GM21737 (cell line): ENCODE data around the gene CNOT6.

Experiments
- ATAC-seq: cut with Tn5 transposase; IDR thresholded peaks from one replicate; pipeline ENCODE4 v1.9.1; 2021; ENCODE audit warnings: mild to moderate bottlenecking, moderate library complexity; ENCODE audit not compliant: unreplicated experiment

The CNOT6 gene

DNA sequence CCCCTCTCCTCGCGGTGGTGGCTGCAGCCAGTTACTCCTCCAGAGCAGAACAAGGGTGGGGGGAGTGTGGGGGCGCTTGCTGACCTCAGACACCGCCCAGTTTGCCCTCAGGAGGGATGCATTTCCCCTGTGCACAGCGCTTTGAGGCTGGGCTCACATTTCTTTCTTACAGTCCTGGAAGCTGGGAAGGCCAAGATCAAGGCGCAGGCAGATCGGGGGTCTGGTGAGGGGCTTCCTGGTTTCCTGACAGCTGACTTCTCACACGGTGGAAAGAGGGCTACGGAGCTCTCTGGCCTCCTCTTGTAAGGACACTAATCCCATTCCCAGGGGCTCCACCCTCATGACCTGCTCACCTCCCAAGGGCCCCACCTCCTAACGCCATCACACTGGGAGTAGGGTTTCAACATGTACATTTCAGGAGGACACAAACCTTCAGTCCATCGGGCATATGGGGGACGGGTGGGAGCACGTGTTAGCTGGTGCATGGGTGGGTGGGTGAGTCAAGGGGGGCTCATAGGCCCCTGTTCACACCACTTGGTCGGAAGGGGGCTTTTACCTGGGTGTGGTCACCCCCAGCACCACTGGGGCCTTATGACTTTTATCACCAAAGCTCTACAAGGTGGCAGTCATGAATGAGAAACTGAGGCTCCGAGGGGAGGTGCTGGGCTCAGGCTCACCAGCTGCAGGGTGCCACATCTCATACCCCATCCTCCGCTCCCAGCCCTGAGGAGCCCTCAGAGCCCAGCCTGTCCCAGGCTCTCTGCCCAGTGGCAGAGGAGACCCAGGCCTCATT, 104.8 kb downstream of the CNOT6 start:
- no peak for ATAC-seq

DNA sequence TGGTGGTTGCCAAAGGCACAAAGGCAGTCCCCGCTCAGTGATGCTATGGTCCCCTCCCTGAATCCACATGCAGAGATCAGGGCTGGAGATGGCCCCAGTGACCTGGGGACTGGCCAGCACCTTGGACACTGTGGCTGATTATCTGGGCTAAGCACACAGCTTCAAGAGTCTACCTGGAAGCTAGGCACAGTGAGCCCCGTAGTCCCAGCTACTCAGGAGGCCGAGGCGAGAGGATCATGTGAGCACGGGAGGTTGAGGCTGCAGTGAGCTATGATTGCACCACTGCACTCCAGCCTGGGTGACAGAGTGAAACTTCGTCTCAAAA, 105.4 kb downstream of the CNOT6 start:
- ATAC-seq: no peak

DNA sequence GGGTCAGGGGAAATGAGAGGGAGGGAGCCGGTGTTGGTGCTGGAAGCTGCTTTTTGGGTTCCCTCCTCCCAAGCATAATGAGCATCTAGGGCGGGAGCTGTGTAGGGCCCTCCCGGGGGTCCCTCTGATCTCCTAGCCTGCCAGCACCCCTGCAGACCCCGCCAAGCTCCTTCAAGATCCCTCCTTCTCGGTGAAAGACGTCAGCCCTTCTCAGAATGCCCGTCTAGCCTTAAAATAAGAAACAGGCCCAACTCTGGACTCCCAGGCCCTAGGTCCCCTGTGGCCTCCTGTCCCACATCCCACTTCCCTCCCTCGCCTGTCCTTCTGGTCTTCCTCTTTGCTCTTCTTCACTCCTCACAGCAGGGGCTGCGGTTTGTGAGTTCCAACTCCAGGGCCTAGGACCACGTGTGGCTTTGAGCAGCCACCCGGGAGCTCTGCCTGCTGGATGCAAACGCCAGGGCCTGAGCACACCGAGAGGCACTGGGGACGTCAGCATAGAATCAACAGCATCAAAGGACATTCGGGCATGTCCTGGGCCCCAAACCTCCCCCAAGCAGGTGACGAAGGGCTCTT, 105.9 kb downstream of the CNOT6 start:
- ATAC-seq: no peak

DNA sequence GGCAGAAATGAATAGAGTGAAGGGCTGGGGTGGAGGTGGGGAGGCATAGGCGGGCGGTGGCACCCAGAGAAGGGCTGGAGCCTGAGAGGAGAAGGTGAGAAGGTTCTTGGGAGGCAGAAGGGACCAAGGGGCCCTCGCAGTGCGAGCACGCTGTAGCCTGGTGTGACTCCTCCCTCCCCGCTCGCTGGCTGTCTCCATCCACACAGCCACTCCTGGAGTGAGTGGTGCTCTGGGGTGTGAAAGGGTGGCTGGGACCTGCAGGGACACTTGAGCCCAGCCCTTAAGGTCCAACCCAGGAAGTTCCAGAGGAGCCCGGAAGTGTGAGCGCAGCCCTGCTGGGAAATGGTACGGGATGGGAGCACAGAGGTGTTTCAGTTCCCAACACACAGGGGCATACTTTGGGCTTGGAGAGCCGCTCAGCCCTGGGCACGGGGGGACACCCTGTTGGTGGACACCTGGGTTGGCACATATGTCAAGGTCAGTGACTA, 106.4 kb downstream of the CNOT6 start:
- ATAC-seq: no peak

DNA sequence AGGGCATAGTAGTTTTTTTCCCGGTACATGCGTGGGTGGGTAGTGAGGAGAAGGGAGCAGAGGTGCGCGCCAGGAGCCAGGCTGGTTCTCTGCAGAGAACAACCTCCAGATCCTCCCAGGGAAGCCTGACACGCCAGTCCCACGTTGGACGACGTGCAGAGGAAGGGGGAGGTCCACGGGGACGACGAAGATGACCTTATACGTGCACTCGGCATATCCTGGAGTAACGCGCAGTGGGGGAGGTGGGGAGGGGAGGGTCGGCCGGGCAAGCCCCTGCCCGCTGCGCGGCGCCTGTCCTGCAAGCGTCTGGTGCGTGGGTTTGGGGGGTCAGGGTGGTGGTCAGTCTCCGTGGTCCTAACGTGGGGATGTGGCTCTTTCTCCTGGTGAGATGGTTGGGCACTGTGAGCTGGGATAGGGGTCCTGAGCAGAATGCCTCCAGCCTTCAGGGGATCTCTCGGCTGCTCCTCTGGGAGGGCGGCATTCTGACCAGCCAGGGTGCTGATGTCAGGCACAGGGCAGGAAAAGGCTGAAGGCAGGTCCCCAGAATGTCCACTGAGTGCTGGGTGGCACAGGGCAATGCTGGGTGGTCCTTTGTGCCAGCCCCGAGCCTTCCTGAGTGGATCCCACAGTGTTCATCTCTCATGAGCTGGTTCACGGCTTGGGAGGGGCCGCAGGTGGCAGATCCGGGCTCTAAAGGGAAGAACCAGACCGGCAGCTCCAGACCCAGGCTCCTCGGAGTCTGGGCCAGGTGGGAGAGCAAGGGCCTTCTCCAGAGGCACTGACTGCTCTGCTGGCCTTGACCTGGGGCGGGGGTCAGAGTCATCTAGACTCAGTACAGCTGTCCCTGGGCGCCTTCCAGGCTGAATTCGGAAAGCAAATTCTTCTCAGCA, 107.7 kb downstream of the CNOT6 start:
- ATAC-seq: no peak

DNA sequence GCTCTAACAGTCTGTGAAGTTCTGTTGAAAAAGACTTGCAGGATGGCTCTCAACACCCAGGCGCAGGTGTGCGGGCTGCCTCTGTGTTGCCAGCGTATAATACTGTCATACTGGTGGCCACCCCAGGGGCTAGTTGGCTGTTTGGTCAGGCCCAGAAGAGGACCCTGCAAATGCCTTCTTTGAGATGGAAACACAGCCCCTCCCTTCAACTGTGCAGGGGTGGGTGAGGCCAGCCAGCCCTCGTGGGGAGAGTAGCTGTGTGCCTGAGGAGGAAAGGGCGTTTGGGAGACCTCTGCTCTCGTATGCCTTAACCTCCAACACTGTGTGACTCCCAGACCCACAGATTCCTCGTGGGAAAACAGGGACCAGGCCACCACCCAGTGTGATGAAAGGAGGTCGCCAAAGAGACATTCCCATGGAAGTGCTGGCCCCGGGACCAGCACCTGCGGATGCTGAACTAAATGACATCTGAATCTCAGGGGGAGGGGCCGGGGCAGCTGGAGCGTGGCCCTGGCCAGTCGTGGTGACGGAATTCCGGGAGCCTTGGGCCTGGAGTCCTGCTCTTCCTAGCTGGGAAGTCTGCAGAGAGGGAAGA, 108.4 kb downstream of the CNOT6 start:
- no peak for ATAC-seq

DNA sequence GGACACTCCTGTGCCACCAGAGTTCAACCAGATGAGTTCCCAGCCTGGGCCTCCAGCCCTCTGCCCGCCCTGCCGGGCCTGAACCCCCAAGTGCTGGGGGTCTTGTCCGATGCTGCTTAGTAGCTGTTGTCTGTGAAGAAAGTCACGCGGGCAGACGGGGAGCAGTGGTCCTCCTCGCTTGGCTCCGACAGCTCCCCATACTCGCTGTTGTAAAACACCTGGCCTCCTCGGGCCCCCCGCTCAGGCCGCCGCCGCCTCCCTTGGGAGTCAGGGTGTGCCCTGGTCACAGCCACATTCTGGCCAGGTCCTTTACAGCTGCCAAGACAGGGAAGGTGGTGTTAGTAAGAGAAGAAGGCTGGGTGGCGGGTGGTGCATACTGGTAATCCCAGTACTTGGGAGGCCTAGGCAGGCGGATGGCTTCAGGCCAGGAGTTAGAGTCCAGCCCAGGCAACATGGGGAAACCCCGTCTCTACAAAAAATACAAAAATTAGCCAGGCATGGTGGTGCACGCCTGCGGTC, 109.0 kb downstream of the CNOT6 start:
- no peak for ATAC-seq

DNA sequence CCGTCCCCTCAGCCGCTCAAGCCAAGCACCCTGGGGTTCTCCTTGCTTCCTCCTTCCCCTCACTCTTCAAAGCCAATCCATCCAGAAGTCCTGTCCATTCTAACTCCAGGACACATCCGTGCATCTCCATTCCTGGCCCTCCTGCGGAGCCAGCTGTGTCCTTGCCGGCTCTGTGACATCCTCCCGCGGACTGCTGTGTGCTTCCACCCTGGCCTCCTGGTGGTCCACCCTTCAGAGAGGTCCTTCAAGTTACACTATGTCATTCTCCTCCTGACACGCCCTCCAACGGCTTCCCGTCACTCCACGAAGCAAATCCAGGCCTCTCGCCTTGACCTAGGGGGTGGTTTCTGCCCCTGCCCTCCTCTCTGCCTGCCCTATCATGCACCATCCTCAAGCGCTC, 110.1 kb downstream of the CNOT6 start:
- no peak for ATAC-seq

DNA sequence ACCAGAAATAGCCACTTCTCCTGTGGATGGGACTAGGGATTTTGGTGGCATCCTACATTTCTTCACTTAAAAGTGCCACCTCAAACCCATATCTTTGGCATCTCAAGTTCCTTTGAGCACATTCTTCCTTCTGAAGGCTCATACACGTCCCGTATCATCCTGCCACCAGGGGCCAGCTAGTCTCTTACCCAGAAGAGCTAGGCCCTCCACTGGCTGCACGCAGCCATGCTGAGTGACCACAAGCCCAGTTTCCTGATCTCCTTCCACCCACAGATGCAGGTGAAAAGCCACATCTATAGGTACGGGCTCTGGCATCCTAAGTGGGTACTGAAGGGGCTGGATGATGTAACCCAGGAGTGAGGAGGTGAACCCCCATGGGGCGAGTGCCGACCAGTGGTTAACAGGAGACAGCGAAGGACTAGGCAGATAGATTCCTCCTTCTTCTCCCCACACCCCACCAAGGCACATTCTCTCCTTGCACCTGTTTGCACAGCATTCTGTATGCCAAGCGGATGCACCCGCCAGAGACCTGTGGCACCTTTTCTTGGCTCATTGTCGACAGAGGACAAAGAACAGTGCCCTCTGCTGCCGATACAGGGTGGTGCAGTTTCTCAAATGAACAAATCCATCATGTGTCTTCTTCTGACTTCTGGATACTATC, 111.5 kb downstream of the CNOT6 start:
- ATAC-seq: no peak

DNA sequence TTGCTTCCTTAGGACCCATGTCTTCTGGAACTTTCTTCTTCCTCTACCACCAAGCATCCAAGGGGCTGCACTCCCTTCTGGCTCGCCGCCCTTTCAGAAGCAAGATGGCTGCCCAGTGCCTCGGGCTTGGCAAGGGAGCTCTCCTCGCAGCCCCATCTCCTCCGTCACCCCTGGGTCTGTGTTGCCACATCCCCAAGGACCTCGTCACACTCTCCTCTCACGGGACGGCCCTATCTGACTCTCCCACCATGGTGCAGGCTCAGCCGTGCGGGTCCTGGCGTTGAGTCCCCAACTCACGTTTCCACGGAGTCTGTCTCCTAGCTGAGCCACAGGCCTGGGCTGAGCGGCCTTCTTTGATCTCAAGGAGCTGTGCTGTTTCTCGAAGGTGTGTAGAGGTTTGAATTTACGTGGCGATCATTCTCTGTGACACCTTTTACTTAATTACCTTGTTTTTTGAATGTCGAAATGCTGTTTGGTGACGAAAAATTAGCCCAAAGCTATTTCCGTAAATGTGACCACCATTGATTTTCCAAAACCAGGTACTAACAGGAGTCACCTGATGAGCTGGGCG, 112.1 kb downstream of the CNOT6 start:
- no peak for ATAC-seq

DNA sequence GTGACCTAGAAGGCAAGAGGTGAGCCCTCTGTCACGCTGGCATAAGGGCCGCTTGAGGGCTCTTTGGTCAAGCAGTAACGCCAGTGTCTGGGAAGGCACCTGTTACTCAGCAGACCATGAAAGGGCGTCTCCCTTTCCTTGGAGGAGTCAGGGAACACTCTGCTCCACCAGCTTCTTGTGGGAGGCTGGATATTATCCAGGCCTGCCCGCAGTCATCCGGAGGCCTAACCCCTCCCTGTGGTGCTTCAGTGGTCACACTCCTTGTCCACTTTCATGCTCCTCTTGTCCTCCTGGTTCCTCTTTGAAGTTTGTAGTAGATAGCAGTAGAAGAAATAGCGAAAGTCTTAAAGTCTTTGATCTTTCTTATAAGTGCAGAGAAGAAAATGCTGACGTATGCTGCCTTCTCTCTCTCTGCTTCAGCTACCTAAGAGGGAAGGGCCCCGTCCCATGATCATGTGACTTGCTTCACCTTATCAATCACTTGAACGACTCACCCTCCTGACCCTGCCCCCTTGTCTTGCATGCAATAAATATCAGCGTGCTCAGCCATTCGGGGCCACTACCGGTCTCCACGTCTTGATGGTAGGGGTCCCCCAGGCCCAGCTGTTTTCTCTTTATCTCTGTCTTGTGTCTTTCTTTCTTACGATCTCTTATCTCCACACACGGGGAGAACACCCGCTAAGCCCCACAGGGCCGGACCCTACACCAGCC, 113.8 kb downstream of the CNOT6 start:
- no peak for ATAC-seq

DNA sequence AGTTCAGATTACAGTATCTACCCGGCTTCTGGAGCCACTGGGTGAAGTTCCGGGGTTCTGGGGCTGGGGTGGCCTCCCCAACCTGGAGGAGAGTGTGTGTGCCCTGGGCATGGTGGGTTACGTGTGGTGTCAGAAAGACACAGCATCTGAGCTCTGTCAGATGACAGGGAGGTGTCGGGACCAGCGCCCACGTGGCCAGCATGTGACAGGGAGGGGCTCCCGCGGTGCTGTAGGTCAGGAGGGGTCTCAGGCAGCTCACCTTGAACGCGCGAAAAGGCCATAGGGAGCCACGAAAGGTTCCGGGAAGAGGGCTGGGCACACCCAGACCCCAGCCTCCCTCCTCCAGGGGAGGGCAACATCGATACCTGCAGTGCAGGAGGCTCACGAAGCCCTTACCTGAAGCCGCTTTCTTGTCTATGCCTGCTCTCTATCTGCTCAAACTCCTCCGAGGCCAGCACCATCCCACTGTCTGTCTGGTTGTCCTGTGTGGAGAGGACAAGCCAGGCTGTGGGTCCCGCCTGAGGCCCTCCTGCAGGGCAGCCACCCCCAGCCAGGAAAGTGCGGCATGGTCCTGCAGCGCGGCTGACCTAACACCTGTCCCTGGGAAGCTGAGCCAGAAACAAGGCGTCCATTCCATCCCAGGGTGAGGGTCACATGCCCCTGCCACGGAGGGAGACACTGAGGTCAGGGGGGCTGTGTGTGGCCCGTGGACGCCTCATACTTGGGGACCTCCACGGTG, 114.6 kb downstream of the CNOT6 start:
- ATAC-seq: no peak

DNA sequence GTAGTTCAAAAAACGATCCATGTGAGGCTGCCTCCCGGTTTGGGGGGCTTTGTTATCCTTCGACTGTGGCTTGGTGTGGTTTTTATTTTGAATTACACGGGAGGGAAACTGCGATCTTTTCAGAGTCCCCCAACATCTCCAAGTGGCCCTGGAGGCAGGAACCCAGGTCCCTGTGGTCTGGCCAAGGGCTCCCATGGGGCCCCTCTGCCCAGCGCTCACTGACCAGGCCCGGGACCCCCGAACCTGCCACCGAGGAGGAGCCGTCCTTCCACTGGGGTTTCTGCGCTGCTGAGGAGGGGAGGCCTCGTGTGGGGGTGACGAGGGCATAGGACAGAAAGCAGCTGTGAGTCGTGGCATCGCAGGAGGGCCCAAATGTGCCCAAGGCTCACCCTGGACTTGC, 115.2 kb downstream of the CNOT6 start:
- ATAC-seq: no peak

DNA sequence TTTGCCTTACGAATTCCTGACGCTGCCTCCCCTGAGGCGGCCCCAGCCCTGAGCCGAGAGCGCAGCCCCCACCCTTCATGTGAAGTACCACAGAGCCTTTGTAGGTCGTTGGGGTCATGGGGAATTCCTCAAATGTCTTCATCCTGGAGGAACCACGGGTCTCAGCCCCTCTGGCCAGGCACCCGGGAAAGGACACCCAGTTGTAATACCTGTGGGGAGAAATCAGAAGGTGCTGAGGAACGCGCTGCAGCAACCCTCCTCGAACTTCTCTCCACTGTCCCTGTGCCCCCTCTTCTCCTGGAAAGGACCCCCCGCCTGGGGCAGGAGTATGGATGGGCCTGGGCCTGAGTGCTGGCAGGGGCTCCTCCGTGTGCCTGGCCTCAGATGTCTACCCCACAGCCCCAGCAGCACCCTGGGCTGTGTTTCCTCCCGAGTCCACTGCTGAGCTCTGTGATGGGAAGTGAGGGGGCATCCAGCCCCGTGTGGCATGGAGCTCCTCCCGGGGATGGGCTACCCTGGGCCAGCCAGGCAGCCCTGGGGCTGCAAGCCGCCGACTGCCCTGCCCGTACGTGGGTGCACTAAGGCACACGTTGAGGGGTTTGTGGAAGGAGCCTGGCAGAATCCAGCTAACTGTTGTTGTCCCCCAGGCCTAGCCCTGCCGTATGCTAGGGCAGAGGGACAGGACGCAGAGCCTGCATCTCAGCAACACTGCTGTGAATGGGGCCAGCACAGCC, 115.8 kb downstream of the CNOT6 start:
- ATAC-seq: no peak

DNA sequence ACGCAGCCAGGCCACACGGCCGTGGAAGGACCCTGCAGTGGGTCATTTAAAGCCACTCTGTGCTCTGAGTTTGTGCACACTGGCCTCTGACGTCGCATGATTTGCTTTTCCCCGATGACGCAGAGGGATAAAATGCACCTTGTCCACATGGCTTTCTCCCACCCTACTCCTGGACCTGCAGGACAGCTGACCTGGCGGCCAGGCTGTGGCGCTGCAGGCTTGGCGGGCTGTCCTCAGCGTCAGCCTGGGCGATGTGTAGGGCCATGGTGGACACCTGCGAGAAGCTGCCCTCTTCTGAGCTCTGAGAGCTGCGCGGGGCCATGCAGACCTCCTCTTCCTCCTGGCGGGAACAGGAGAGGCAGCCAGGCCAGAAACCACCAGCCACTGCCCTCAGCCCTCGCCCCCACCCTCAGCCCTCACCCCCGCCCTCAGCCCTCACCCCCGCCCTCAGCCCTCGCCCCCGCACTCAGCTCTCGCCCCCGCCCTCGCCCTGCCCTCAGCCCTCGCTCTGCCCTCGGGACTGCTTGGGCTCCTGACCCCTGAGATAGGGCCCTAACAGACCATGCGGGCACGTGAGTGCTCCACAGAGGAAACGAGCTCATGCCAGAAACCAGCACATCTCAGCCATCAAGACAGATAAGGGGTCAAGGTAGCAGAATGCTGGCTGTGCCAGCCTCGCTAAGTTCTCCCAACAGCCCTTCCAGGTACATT, 117.1 kb downstream of the CNOT6 start:
- no peak for ATAC-seq

DNA sequence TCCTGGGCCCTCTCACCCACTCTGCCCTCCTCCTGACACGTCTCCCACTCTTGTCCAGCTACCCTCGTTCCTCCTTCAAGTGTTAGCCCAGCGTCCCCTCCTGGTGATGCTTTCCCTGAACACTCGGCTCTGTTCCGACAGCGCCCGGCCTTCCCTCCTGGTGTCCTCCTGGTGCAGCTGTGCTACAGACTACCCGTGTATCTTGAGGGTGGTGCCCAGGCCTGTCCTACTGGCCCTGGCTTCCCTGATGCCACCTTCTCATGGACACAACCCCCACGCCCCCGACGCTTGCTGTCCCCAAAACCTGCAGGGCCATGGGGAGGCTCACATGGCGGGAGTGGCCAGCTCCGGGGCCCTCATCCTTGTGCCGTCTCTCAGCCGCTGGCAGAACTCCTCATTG, 118.5 kb downstream of the CNOT6 start:
- no peak for ATAC-seq

DNA sequence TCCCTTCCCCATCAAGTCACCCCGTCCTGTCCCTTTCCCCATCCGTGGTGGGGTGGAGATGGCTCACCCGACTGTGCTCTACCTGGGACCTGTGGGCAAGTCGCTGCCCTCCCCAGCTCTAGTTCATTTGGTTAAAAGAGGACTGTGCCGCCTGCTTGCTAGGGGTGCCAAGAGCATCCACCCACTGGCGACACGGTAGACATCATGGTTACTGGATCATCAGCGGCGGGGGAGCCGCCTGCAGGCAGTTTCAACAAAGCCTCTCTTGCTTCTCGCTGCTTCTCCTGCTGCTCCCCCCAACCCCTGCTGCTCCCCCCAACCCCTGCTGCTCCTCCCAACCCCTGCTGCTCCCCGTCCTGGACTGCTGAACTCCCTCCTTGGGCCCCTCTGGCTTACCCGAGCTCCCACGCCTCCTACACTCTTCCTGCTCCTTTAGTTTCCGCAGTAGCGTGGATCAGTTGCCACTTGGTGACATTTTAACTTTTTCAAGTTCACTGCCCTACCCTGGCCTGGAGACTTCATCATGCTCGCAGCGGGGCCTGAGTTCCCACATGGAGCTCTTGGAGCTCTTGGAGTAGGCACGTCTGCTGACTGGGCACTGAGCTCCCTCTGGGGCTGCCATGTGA, 119.1 kb downstream of the CNOT6 start:
- ATAC-seq: no peak
